Measurements from ENCODE around the gene RRP7A.

- no peak for TF ChIP-seq ZNF70 (CRISPR knock-in tag; IDR thresholded peaks at IDR 0.05)
- no peak for TF ChIP-seq PATZ1 (CRISPR knock-in tag; IDR thresholded peaks at IDR 0.05; ENCODE audit: borderline replicate concordance)
- TF ChIP-seq ARNTL (CRISPR knock-in tag; IDR thresholded peaks at IDR 0.05; ENCODE audit: borderline replicate concordance, low read depth) = no peak
- no peak for TF ChIP-seq RARB (CRISPR knock-in tag; IDR thresholded peaks at IDR 0.05)
- TF ChIP-seq ESRRG (CRISPR knock-in tag; IDR thresholded peaks at IDR 0.05) = no peak
- TF ChIP-seq, protein P1, sequence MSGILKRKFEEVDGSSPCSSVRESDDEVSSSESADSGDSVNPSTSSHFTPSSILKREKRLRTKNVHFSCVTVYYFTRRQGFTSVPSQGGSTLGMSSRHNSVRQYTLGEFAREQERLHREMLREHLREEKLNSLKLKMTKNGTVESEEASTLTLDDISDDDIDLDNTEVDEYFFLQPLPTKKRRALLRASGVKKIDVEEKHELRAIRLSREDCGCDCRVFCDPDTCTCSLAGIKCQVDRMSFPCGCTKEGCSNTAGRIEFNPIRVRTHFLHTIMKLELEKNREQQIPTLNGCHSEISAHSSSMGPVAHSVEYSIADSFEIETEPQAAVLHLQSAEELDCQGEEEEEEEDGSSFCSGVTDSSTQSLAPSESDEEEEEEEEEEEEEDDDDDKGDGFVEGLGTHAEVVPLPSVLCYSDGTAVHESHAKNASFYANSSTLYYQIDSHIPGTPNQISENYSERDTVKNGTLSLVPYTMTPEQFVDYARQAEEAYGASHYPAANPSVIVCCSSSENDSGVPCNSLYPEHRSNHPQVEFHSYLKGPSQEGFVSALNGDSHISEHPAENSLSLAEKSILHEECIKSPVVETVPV (CRISPR knock-in tag; IDR thresholded peaks at IDR 0.05) = no peak
- TF ChIP-seq, protein P2, sequence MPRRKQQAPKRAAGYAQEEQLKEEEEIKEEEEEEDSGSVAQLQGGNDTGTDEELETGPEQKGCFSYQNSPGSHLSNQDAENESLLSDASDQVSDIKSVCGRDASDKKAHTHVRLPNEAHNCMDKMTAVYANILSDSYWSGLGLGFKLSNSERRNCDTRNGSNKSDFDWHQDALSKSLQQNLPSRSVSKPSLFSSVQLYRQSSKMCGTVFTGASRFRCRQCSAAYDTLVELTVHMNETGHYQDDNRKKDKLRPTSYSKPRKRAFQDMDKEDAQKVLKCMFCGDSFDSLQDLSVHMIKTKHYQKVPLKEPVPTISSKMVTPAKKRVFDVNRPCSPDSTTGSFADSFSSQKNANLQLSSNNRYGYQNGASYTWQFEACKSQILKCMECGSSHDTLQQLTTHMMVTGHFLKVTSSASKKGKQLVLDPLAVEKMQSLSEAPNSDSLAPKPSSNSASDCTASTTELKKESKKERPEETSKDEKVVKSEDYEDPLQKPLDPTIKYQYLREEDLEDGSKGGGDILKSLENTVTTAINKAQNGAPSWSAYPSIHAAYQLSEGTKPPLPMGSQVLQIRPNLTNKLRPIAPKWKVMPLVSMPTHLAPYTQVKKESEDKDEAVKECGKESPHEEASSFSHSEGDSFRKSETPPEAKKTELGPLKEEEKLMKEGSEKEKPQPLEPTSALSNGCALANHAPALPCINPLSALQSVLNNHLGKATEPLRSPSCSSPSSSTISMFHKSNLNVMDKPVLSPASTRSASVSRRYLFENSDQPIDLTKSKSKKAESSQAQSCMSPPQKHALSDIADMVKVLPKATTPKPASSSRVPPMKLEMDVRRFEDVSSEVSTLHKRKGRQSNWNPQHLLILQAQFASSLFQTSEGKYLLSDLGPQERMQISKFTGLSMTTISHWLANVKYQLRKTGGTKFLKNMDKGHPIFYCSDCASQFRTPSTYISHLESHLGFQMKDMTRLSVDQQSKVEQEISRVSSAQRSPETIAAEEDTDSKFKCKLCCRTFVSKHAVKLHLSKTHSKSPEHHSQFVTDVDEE (CRISPR knock-in tag; IDR thresholded peaks at IDR 0.05) = no peak
- no peak for TF ChIP-seq ZNF565 (CRISPR knock-in tag; conservative IDR thresholded peaks at IDR 0.05; ENCODE audit: low read depth)
- TF ChIP-seq, protein P3, sequence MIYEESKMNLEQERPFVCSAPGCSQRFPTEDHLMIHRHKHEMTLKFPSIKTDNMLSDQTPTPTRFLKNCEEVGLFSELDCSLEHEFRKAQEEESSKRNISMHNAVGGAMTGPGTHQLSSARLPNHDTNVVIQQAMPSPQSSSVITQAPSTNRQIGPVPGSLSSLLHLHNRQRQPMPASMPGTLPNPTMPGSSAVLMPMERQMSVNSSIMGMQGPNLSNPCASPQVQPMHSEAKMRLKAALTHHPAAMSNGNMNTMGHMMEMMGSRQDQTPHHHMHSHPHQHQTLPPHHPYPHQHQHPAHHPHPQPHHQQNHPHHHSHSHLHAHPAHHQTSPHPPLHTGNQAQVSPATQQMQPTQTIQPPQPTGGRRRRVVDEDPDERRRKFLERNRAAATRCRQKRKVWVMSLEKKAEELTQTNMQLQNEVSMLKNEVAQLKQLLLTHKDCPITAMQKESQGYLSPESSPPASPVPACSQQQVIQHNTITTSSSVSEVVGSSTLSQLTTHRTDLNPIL (CRISPR knock-in tag; IDR thresholded peaks at IDR 0.05; ENCODE audit: low read depth) = no peak
- TF ChIP-seq SNAI2 (CRISPR knock-in tag; IDR thresholded peaks at IDR 0.05) = no peak
- TF ChIP-seq POU6F1 (CRISPR knock-in tag; IDR thresholded peaks at IDR 0.05; ENCODE audit: borderline replicate concordance, low read depth) = no peak
- TF ChIP-seq PPARA (CRISPR knock-in tag; IDR thresholded peaks at IDR 0.05; ENCODE audit: borderline replicate concordance) = no peak
- no peak for TF ChIP-seq ZFP30 (CRISPR knock-in tag; IDR thresholded peaks at IDR 0.05)
- TF ChIP-seq TCF4 (CRISPR knock-in tag; IDR thresholded peaks at IDR 0.05; ENCODE audit: borderline replicate concordance) = no peak
These were observed 35.1 kb downstream of the RRP7A start for GRCh38 chr22:42484506-42484905.
